Measurements from ENCODE around the gene WRAP53. TPM values are rescaled to one million over a fixed set of nuclear protein-coding genes. Genes with fewer than 3 reads are reported as not detected.

The WRAP53 gene
- total RNA-seq, 1 donor from 2014 or later, result 13.4 TPM

GRCh38 chr17:7705269-7706255, 17.3 kb downstream of the WRAP53 start:
- H3K27ac Mint-ChIP-seq (ENCODE audit: unreplicated experiment), result no peak overlapping the region
- peaks cover 16% of the 10 kb centered on the region for H3K27me3 Mint-ChIP-seq (ENCODE audit: unreplicated experiment)
- H3K4me1 Mint-ChIP-seq (ENCODE audit: unreplicated experiment), result peaks cover 27% of the 10 kb centered on the region
- peak overlapping the region; percentile 76 for H3K4me3 Mint-ChIP-seq (ENCODE audit: unreplicated experiment)
- H3K9me3 Mint-ChIP-seq (ENCODE audit: unreplicated experiment), result no peaks in the 10 kb centered on the region
- H3K36me3 Mint-ChIP-seq (ENCODE audit: unreplicated experiment), result no peaks in the 10 kb centered on the region
- no peak for DNase-seq (ENCODE audit: extremely low spot score, unreplicated experiment)
- TF ChIP-seq CTCF (IDR thresholded peaks at IDR 0.05), result no peak

GRCh38 chr17:7706631-7707354, 18.5 kb downstream of the WRAP53 start:
- Mint-ChIP-seq H3K4me3 (ENCODE audit: unreplicated experiment) (no peak overlapping the region), H3K27me3 (ENCODE audit: unreplicated experiment) (peaks cover 28% of the 10 kb centered on the region)

GRCh38 chr17:7707446-7707845, 19.2 kb downstream of the WRAP53 start:
- no peaks in the 10 kb centered on the region for H3K9me3 Mint-ChIP-seq (ENCODE audit: unreplicated experiment)
- H3K36me3 Mint-ChIP-seq (ENCODE audit: unreplicated experiment), result no peaks in the 10 kb centered on the region
- peaks cover 32% of the 10 kb centered on the region for H3K27me3 Mint-ChIP-seq (ENCODE audit: unreplicated experiment)
- peaks cover 27% of the 10 kb centered on the region for H3K4me1 Mint-ChIP-seq (ENCODE audit: unreplicated experiment)
- no peak for DNase-seq (ENCODE audit: extremely low spot score, unreplicated experiment)
- no peak overlapping the region for H3K4me3 Mint-ChIP-seq (ENCODE audit: unreplicated experiment)
- no peak for TF ChIP-seq CTCF (IDR thresholded peaks at IDR 0.05)
- H3K27ac Mint-ChIP-seq (ENCODE audit: unreplicated experiment), result no peak overlapping the region

More at GRCh38 chr17:7706631-7707354, 18.5 kb downstream of the WRAP53 start:
- no peak for TF ChIP-seq CTCF (IDR thresholded peaks at IDR 0.05)
- DNase-seq (ENCODE audit: extremely low spot score, unreplicated experiment), result no peak
- no peaks in the 10 kb centered on the region for H3K9me3 Mint-ChIP-seq (ENCODE audit: unreplicated experiment)
- peaks cover 27% of the 10 kb centered on the region for H3K4me1 Mint-ChIP-seq (ENCODE audit: unreplicated experiment)
- no peaks in the 10 kb centered on the region for H3K36me3 Mint-ChIP-seq (ENCODE audit: unreplicated experiment)
- H3K27ac Mint-ChIP-seq (ENCODE audit: unreplicated experiment), result no peak overlapping the region

GRCh38 chr17:7707858-7708750, 19.8 kb downstream of the WRAP53 start:
- peaks cover 37% of the 10 kb centered on the region for H3K27me3 Mint-ChIP-seq (ENCODE audit: unreplicated experiment)
- no peaks in the 10 kb centered on the region for H3K9me3 Mint-ChIP-seq (ENCODE audit: unreplicated experiment)
- H3K4me1 Mint-ChIP-seq (ENCODE audit: unreplicated experiment), result peaks cover 27% of the 10 kb centered on the region
- H3K27ac Mint-ChIP-seq (ENCODE audit: unreplicated experiment), result no peak overlapping the region
- no peak overlapping the region for H3K4me3 Mint-ChIP-seq (ENCODE audit: unreplicated experiment)
- no peaks in the 10 kb centered on the region for H3K36me3 Mint-ChIP-seq (ENCODE audit: unreplicated experiment)
- DNase-seq (ENCODE audit: extremely low spot score, unreplicated experiment), result no peak
- TF ChIP-seq CTCF (IDR thresholded peaks at IDR 0.05), result no peak

Data from osteocyte (in vitro differentiated cells).